Stimulated activated CD4-positive, alpha-beta T cell treated with anti-CD3 and anti-CD28 coated beads, Interleukin-2, amount 100 ng/mL, for 4 hours (primary cell): ENCODE results near the gene CCR7.
A peak's percentile ranks its signal among the peaks of the same experiment; 100 is the strongest.

ENCODE experiments used
- DNase-seq: peaks from one replicate; pipeline ENCODE4 v3.0.0-alpha.2; 2020; ENCODE audit warnings: low read depth

CCR7 gene

GRCh38 chr17:40516581-40517285 is 48.5 kb downstream of the CCR7 start:
- DNase-seq: peak; percentile 41

GRCh38 chr17:40515491-40516041 is 49.7 kb downstream of the CCR7 start:
- peak; percentile 29 for DNase-seq

GRCh38 chr17:40515011-40515410 is 50.3 kb downstream of the CCR7 start:
- no peak for DNase-seq

DNA sequence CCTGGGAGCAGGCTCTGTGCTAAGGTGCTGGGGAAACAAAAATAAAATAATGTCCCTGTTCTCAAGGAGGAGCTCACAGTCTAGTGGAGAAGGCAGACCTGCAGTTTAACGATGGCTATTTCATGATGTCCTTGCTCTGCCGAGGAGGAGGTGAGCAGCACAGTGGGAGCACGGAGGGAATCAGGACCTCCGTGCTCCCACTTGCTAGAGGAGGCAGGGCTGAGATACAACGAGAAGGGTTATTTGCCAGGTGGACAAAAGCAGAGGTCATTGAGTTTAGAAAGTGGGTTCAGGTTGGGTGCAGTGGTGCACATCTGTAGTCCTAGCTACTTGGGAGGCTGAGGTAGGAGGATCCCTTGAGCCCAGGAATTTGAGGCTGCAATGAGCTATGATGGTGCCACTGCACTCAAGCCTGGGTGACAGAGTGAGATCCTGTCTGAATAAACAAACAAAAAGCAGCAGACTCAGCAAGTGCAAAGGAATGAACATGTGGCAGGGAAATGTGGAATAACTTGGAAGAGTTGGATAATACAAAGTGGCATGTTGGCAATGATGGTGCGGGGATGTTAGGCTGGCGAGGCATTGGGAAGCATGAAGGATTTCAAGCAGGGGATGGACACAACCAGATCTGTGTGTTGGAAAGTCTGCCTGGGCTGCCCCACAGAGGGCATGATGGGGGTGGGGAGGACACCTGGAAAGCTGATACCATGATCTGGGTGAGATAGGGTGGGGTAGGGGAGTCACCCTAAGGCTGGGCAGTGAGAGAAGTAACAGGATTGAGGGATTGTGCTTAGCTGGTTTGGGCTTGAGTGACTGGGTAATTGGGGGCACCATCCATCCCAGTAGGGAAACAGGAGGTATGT is 51.0 kb downstream of the CCR7 start:
- no peak for DNase-seq

DNA sequence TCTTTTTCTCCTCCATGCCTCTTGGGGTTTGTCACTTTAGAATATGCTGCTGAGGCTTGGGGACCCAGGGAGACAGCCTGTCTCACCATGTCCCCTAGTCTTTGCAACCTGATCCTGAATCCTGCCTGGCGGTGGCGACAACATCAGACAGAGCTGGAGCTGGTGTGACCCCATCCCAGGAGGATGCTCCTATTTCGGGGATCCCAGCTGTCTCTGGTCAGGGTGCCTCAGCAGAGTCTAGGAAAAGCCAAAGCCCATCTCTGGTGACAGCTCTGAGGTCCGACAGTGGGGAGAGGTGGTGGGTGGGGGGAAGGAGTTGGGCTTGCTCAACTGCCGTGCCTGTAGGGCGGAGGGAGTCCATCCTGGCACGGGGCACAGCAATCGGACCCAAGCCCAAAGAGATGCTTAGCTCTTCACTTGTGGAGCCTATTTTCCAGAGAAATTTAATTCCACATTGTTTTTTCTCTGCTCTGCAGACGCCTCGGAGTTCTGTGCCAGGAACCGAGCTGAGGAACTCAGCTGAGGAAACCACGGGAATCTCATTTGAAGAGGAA is 53.5 kb downstream of the CCR7 start:
- DNase-seq: no peak

DNA sequence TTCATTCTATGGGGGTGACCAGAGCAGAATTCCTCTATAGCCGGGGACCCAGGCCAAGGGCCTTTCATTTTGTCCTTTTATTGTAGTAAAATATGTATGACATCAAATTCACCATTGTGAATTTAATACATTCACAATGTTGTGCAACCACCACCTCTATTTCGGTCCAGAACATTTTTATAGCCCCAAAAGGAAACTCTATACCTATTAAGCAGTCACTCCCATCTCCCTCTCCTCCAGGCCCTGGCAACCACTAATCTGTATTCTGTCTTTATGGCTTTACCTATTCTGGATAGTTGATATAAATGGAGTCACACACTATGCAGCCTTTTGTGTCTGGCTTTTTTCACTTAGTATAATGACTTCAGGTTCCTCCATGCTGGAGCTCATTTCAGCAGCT is 54.1 kb downstream of the CCR7 start:
- no peak for DNase-seq

- no peak for DNase-seq
Observed at GRCh38 chr17:40510328-40510648, 55.0 kb downstream of the CCR7 start.

DNA sequence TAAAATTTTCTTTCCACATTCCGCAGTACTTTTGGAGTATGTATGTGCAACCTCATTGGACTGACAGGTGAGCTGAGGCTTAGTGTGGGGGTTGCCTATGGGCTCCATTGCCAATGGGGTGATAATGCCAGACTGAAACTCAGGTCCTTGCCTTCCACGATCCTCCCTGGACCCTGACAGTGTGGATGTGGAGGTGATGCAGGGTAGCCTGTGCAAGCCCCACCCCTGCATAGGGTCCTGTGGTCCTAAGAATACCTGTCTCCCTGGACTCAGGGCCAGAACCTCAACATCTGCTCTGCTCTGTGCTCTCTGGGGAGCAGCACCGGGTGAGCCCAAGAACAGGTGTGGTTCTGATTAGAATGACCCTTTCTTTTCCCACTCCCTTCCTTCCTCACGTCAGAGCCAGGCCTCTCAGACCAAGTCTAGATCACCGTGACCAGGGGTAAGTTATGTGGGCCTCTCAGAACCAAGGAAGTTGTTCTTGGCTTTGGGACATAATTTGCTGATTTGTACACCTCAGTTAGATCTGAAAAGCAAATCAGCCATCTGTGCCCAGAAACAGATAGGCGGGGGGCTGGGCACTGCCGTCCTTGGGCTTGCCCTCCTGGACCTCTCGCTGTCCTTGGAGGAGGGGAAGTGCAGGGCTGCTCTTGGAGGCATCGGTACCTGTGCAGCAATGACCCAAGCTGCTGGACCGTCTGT is 55.5 kb downstream of the CCR7 start:
- DNase-seq: no peak

DNA sequence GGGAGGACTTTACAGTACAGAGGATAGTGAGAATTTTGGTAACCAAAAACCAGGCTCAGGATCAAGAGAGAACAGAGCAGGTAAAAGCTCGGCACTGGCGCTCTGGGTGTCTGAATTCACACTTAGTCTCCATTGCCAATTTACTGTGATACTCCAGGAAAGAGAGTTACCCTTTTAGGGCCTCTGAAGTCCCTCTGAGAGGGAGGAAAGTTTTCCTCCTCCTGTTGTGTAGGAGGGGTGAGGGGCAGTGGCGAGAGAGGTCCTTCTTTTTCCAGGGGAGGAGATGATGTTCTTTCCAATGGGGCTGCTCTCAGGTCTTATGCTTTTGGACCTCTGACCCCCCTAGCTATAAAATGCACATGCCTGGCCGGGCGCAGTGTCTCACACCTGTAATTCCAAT is 58.5 kb downstream of the CCR7 start:
- DNase-seq: no peak
